ENCODE data around the gene EHMT2.

DNA sequence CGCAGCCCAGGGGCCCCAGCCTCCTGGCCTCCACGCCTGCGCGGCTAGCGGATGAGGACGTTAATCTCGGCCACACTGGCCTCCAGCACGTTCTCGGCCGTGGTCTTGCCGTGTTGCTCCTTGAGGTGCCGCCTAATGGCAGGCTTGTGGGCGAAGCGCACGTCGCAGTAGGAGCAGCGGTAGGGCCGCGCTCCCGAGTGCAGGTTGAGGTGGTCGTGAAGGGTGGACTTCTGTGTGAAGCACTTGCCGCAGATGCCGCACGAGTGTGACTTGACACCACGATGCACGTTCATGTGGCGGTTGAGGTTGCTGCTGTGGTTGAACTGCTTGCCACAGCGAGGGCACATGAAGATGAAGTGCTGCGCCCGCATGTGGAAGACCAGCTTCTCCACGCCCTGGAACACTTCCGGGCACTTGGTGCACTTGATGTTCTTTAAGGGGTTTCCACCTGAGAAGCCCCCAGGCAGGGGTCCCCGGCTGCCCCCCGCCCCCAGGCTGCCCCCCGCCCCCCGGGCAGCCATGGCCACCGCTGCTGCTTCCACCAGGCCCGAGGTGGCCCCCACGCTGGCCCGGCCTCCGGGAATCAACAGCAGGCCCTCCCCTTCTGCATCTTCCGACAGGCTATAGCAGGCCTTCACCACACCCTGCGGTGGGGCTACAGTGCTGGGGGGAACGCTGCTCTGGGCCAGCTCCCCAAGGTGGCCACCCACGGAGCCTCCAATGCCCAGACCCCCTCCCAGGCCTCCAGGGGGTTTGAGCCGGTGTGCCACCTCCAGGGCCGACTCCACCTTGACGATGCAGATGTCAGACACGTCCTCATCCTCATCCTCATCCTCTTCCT, 2.6 kb upstream of the EHMT2 start:
- no peak for TF ChIP-seq ZNF518A (tag by site-specific recombination; conservative IDR thresholded peaks at IDR 0.05; ENCODE audit: low read depth)
- no peak for TF ChIP-seq ZNF274 (IDR thresholded peaks at IDR 0.05; ENCODE audit: low read length)
- no peak for TF ChIP-seq ZNF274 (tag by site-specific recombination; IDR thresholded peaks at IDR 0.05; ENCODE audit: borderline replicate concordance)
- no peak for TF ChIP-seq ZNF19 (tag by site-specific recombination; IDR thresholded peaks at IDR 0.05; ENCODE audit: low read depth)
- TF ChIP-seq, protein P1, sequence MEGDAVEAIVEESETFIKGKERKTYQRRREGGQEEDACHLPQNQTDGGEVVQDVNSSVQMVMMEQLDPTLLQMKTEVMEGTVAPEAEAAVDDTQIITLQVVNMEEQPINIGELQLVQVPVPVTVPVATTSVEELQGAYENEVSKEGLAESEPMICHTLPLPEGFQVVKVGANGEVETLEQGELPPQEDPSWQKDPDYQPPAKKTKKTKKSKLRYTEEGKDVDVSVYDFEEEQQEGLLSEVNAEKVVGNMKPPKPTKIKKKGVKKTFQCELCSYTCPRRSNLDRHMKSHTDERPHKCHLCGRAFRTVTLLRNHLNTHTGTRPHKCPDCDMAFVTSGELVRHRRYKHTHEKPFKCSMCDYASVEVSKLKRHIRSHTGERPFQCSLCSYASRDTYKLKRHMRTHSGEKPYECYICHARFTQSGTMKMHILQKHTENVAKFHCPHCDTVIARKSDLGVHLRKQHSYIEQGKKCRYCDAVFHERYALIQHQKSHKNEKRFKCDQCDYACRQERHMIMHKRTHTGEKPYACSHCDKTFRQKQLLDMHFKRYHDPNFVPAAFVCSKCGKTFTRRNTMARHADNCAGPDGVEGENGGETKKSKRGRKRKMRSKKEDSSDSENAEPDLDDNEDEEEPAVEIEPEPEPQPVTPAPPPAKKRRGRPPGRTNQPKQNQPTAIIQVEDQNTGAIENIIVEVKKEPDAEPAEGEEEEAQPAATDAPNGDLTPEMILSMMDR (tag by site-specific recombination; IDR thresholded peaks at IDR 0.05) = no peak
- TF ChIP-seq ZNF16 (tag by site-specific recombination; IDR thresholded peaks at IDR 0.05; ENCODE audit: low read depth) = no peak
- TF ChIP-seq ZNF549 (tag by site-specific recombination; IDR thresholded peaks at IDR 0.05) = no peak
- TF ChIP-seq, protein P2, sequence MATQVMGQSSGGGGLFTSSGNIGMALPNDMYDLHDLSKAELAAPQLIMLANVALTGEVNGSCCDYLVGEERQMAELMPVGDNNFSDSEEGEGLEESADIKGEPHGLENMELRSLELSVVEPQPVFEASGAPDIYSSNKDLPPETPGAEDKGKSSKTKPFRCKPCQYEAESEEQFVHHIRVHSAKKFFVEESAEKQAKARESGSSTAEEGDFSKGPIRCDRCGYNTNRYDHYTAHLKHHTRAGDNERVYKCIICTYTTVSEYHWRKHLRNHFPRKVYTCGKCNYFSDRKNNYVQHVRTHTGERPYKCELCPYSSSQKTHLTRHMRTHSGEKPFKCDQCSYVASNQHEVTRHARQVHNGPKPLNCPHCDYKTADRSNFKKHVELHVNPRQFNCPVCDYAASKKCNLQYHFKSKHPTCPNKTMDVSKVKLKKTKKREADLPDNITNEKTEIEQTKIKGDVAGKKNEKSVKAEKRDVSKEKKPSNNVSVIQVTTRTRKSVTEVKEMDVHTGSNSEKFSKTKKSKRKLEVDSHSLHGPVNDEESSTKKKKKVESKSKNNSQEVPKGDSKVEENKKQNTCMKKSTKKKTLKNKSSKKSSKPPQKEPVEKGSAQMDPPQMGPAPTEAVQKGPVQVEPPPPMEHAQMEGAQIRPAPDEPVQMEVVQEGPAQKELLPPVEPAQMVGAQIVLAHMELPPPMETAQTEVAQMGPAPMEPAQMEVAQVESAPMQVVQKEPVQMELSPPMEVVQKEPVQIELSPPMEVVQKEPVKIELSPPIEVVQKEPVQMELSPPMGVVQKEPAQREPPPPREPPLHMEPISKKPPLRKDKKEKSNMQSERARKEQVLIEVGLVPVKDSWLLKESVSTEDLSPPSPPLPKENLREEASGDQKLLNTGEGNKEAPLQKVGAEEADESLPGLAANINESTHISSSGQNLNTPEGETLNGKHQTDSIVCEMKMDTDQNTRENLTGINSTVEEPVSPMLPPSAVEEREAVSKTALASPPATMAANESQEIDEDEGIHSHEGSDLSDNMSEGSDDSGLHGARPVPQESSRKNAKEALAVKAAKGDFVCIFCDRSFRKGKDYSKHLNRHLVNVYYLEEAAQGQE (tag by site-specific recombination; IDR thresholded peaks at IDR 0.05) = no peak
- TF ChIP-seq, protein P3, sequence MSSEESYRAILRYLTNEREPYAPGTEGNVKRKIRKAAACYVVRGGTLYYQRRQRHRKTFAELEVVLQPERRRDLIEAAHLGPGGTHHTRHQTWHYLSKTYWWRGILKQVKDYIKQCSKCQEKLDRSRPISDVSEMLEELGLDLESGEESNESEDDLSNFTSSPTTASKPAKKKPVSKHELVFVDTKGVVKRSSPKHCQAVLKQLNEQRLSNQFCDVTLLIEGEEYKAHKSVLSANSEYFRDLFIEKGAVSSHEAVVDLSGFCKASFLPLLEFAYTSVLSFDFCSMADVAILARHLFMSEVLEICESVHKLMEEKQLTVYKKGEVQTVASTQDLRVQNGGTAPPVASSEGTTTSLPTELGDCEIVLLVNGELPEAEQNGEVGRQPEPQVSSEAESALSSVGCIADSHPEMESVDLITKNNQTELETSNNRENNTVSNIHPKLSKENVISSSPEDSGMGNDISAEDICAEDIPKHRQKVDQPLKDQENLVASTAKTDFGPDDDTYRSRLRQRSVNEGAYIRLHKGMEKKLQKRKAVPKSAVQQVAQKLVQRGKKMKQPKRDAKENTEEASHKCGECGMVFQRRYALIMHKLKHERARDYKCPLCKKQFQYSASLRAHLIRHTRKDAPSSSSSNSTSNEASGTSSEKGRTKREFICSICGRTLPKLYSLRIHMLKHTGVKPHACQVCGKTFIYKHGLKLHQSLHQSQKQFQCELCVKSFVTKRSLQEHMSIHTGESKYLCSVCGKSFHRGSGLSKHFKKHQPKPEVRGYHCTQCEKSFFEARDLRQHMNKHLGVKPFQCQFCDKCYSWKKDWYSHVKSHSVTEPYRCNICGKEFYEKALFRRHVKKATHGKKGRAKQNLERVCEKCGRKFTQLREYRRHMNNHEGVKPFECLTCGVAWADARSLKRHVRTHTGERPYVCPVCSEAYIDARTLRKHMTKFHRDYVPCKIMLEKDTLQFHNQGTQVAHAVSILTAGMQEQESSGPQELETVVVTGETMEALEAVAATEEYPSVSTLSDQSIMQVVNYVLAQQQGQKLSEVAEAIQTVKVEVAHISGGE (tag by site-specific recombination; conservative IDR thresholded peaks at IDR 0.05; ENCODE audit: low read depth) = no peak
- no peak for TF ChIP-seq ZNF138 (tag by site-specific recombination; IDR thresholded peaks at IDR 0.05; ENCODE audit: borderline replicate concordance)
- TF ChIP-seq ZNF701 (tag by site-specific recombination; IDR thresholded peaks at IDR 0.05) = no peak
- TF ChIP-seq ZNF175 (tag by site-specific recombination; IDR thresholded peaks at IDR 0.05) = no peak
- no peak for TF ChIP-seq ZNF777 (tag by site-specific recombination; IDR thresholded peaks at IDR 0.05; ENCODE audit: borderline replicate concordance)
